ENCODE results near the gene LARP4B.

LARP4B gene

GRCh38 chr10:958856-959255, 27.4 kb upstream of the LARP4B start:
- Histone ChIP-seq H3K4me3 (ENCODE audit: insufficient read depth, low read depth, low read length, poor library complexity, severe bottlenecking) (no peak overlapping the region), H3K36me3 (ENCODE audit: control insufficient read depth, insufficient read depth, low read length) (no peaks in the 10 kb centered on the region), H3K27me3 (replicated peaks; ENCODE audit: control insufficient read depth, insufficient read depth, low read length, poor library complexity, severe bottlenecking) (no peaks in the 10 kb centered on the region), H3K9me3 (ENCODE audit: control insufficient read depth, low read length) (no peaks in the 10 kb centered on the region), H3K27ac (ENCODE audit: insufficient read depth, low read length, poor library complexity, severe bottlenecking) (no peak overlapping the region), H3K4me1 (ENCODE audit: control insufficient read depth, insufficient read depth, low read length, poor library complexity, severe bottlenecking) (no peaks in the 10 kb centered on the region)
- no peak for DNase-seq

- Histone ChIP-seq H3K4me1 (ENCODE audit: control insufficient read depth, insufficient read depth, low read length, poor library complexity, severe bottlenecking) (no peaks in the 10 kb centered on the region), H3K9me3 (ENCODE audit: control insufficient read depth, low read length) (no peaks in the 10 kb centered on the region), H3K27ac (ENCODE audit: insufficient read depth, low read length, poor library complexity, severe bottlenecking) (no peak overlapping the region), H3K4me3 (ENCODE audit: insufficient read depth, low read depth, low read length, poor library complexity, severe bottlenecking) (no peak overlapping the region), H3K36me3 (ENCODE audit: control insufficient read depth, insufficient read depth, low read length) (no peaks in the 10 kb centered on the region), H3K27me3 (replicated peaks; ENCODE audit: control insufficient read depth, insufficient read depth, low read length, poor library complexity, severe bottlenecking) (no peaks in the 10 kb centered on the region)
- no peak for DNase-seq
Measured at GRCh38 chr10:958106-958505, 26.6 kb upstream of the LARP4B start.

GRCh38 chr10:955820-956217, 24.3 kb upstream of the LARP4B start:
- DNase-seq, result no peak
- H3K4me3 ChIP-seq (ENCODE audit: insufficient read depth, low read depth, low read length, poor library complexity, severe bottlenecking), result no peak overlapping the region
- no peaks in the 10 kb centered on the region for H3K9me3 ChIP-seq (ENCODE audit: control insufficient read depth, low read length)
- H3K4me1 ChIP-seq (ENCODE audit: control insufficient read depth, insufficient read depth, low read length, poor library complexity, severe bottlenecking), result no peaks in the 10 kb centered on the region
- no peak overlapping the region for H3K27ac ChIP-seq (ENCODE audit: insufficient read depth, low read length, poor library complexity, severe bottlenecking)
- H3K27me3 ChIP-seq (replicated peaks; ENCODE audit: control insufficient read depth, insufficient read depth, low read length, poor library complexity, severe bottlenecking), result no peaks in the 10 kb centered on the region
- H3K36me3 ChIP-seq (ENCODE audit: control insufficient read depth, insufficient read depth, low read length), result no peaks in the 10 kb centered on the region

GRCh38 chr10:955127-955819, 23.8 kb upstream of the LARP4B start:
- H3K9me3 ChIP-seq (ENCODE audit: control insufficient read depth, low read length), result no peaks in the 10 kb centered on the region
- H3K4me1 ChIP-seq (ENCODE audit: control insufficient read depth, insufficient read depth, low read length, poor library complexity, severe bottlenecking), result no peaks in the 10 kb centered on the region
- H3K4me3 ChIP-seq (ENCODE audit: insufficient read depth, low read depth, low read length, poor library complexity, severe bottlenecking), result no peak overlapping the region
- DNase-seq, result no peak
- H3K27me3 ChIP-seq (replicated peaks; ENCODE audit: control insufficient read depth, insufficient read depth, low read length, poor library complexity, severe bottlenecking), result no peaks in the 10 kb centered on the region
- no peaks in the 10 kb centered on the region for H3K36me3 ChIP-seq (ENCODE audit: control insufficient read depth, insufficient read depth, low read length)
- H3K27ac ChIP-seq (ENCODE audit: insufficient read depth, low read length, poor library complexity, severe bottlenecking), result no peak overlapping the region

GRCh38 chr10:954396-954795, 22.9 kb upstream of the LARP4B start:
- no peaks in the 10 kb centered on the region for H3K9me3 ChIP-seq (ENCODE audit: control insufficient read depth, low read length)
- no peaks in the 10 kb centered on the region for H3K4me1 ChIP-seq (ENCODE audit: control insufficient read depth, insufficient read depth, low read length, poor library complexity, severe bottlenecking)
- no peak overlapping the region for H3K4me3 ChIP-seq (ENCODE audit: insufficient read depth, low read depth, low read length, poor library complexity, severe bottlenecking)
- no peaks in the 10 kb centered on the region for H3K36me3 ChIP-seq (ENCODE audit: control insufficient read depth, insufficient read depth, low read length)
- H3K27ac ChIP-seq (ENCODE audit: insufficient read depth, low read length, poor library complexity, severe bottlenecking), result no peak overlapping the region
- H3K27me3 ChIP-seq (replicated peaks; ENCODE audit: control insufficient read depth, insufficient read depth, low read length, poor library complexity, severe bottlenecking), result no peaks in the 10 kb centered on the region
- DNase-seq, result no peak

- H3K4me1 ChIP-seq (ENCODE audit: control insufficient read depth, insufficient read depth, low read length, poor library complexity, severe bottlenecking), result no peaks in the 10 kb centered on the region
- DNase-seq, result no peak
- no peaks in the 10 kb centered on the region for H3K9me3 ChIP-seq (ENCODE audit: control insufficient read depth, low read length)
- no peak overlapping the region for H3K27ac ChIP-seq (ENCODE audit: insufficient read depth, low read length, poor library complexity, severe bottlenecking)
- H3K27me3 ChIP-seq (replicated peaks; ENCODE audit: control insufficient read depth, insufficient read depth, low read length, poor library complexity, severe bottlenecking), result no peaks in the 10 kb centered on the region
- H3K36me3 ChIP-seq (ENCODE audit: control insufficient read depth, insufficient read depth, low read length), result no peaks in the 10 kb centered on the region
- no peak overlapping the region for H3K4me3 ChIP-seq (ENCODE audit: insufficient read depth, low read depth, low read length, poor library complexity, severe bottlenecking)
Measured at GRCh38 chr10:953836-954235, 22.3 kb upstream of the LARP4B start.

- DNase-seq, result no peak
- H3K36me3 ChIP-seq (ENCODE audit: control insufficient read depth, insufficient read depth, low read length), result no peaks in the 10 kb centered on the region
- H3K4me1 ChIP-seq (ENCODE audit: control insufficient read depth, insufficient read depth, low read length, poor library complexity, severe bottlenecking), result no peaks in the 10 kb centered on the region
- no peaks in the 10 kb centered on the region for H3K9me3 ChIP-seq (ENCODE audit: control insufficient read depth, low read length)
- no peaks in the 10 kb centered on the region for H3K27me3 ChIP-seq (replicated peaks; ENCODE audit: control insufficient read depth, insufficient read depth, low read length, poor library complexity, severe bottlenecking)
- H3K4me3 ChIP-seq (ENCODE audit: insufficient read depth, low read depth, low read length, poor library complexity, severe bottlenecking), result no peak overlapping the region
- no peak overlapping the region for H3K27ac ChIP-seq (ENCODE audit: insufficient read depth, low read length, poor library complexity, severe bottlenecking)
Measured at GRCh38 chr10:949446-949845, 17.9 kb upstream of the LARP4B start.

- Histone ChIP-seq H3K27me3 (replicated peaks; ENCODE audit: control insufficient read depth, insufficient read depth, low read length, poor library complexity, severe bottlenecking) (no peaks in the 10 kb centered on the region), H3K4me1 (ENCODE audit: control insufficient read depth, insufficient read depth, low read length, poor library complexity, severe bottlenecking) (no peaks in the 10 kb centered on the region), H3K36me3 (ENCODE audit: control insufficient read depth, insufficient read depth, low read length) (no peaks in the 10 kb centered on the region), H3K27ac (ENCODE audit: insufficient read depth, low read length, poor library complexity, severe bottlenecking) (no peak overlapping the region), H3K4me3 (ENCODE audit: insufficient read depth, low read depth, low read length, poor library complexity, severe bottlenecking) (no peak overlapping the region), H3K9me3 (ENCODE audit: control insufficient read depth, low read length) (no peaks in the 10 kb centered on the region)
- no peak for DNase-seq
Measured at GRCh38 chr10:948347-948746, 16.8 kb upstream of the LARP4B start.

- Histone ChIP-seq H3K4me3 (ENCODE audit: insufficient read depth, low read depth, low read length, poor library complexity, severe bottlenecking) (no peak overlapping the region), H3K9me3 (ENCODE audit: control insufficient read depth, low read length) (no peaks in the 10 kb centered on the region), H3K27ac (ENCODE audit: insufficient read depth, low read length, poor library complexity, severe bottlenecking) (no peak overlapping the region), H3K4me1 (ENCODE audit: control insufficient read depth, insufficient read depth, low read length, poor library complexity, severe bottlenecking) (no peaks in the 10 kb centered on the region), H3K27me3 (replicated peaks; ENCODE audit: control insufficient read depth, insufficient read depth, low read length, poor library complexity, severe bottlenecking) (no peaks in the 10 kb centered on the region), H3K36me3 (ENCODE audit: control insufficient read depth, insufficient read depth, low read length) (no peaks in the 10 kb centered on the region)
- DNase-seq, result no peak
Measured at GRCh38 chr10:947881-948280, 16.4 kb upstream of the LARP4B start.

GRCh38 chr10:947051-947450, 15.5 kb upstream of the LARP4B start:
- no peaks in the 10 kb centered on the region for H3K36me3 ChIP-seq (ENCODE audit: control insufficient read depth, insufficient read depth, low read length)
- H3K27me3 ChIP-seq (replicated peaks; ENCODE audit: control insufficient read depth, insufficient read depth, low read length, poor library complexity, severe bottlenecking), result no peaks in the 10 kb centered on the region
- H3K4me3 ChIP-seq (ENCODE audit: insufficient read depth, low read depth, low read length, poor library complexity, severe bottlenecking), result no peak overlapping the region
- no peaks in the 10 kb centered on the region for H3K4me1 ChIP-seq (ENCODE audit: control insufficient read depth, insufficient read depth, low read length, poor library complexity, severe bottlenecking)
- DNase-seq, result no peak
- H3K27ac ChIP-seq (ENCODE audit: insufficient read depth, low read length, poor library complexity, severe bottlenecking), result no peak overlapping the region
- no peaks in the 10 kb centered on the region for H3K9me3 ChIP-seq (ENCODE audit: control insufficient read depth, low read length)
